GM18519 (cell line): Measurements from ENCODE around the gene IFT80.
"Not testable (repeated sequence)": the region's sequence is repeated elsewhere in the genome, so short reads cannot be mapped to it uniquely, and the experiment has no call there.

Source experiments
- ATAC-seq: cut with Tn5 transposase; IDR thresholded peaks from one replicate; pipeline ENCODE4 v1.9.1; 2021; ENCODE audit warnings: mild to moderate bottlenecking, moderate library complexity; ENCODE audit not compliant: unreplicated experiment, low FRiP score

The IFT80 gene

GRCh38 chr3:160286231-160286630, 112.8 kb downstream of the IFT80 start:
- ATAC-seq = no peak

GRCh38 chr3:160280836-160281235, 118.2 kb downstream of the IFT80 start:
- ATAC-seq = no peak

- no peak for ATAC-seq
Observed at GRCh38 chr3:160279657-160280056, 119.4 kb downstream of the IFT80 start.

GRCh38 chr3:160278210-160278609, 120.8 kb downstream of the IFT80 start:
- no peak for ATAC-seq

GRCh38 chr3:160265088-160265487, 133.9 kb downstream of the IFT80 start:
- ATAC-seq = no peak

- ATAC-seq = no peak
Observed at GRCh38 chr3:160260587-160261270, 138.3 kb downstream of the IFT80 start.

GRCh38 chr3:160259589-160259988, 139.4 kb downstream of the IFT80 start:
- no peak for ATAC-seq

GRCh38 chr3:160257606-160258005, 141.4 kb downstream of the IFT80 start:
- no peak for ATAC-seq

GRCh38 chr3:160253298-160253697, 145.7 kb downstream of the IFT80 start:
- no peak for ATAC-seq

- no peak for ATAC-seq
Observed at GRCh38 chr3:160247766-160248165, 151.3 kb downstream of the IFT80 start.

- no peak for ATAC-seq
Observed at GRCh38 chr3:160245261-160245800, 153.7 kb downstream of the IFT80 start.

GRCh38 chr3:160240719-160241118, 158.3 kb downstream of the IFT80 start:
- ATAC-seq = not testable (repeated sequence)

GRCh38 chr3:160232014-160232413, 167.0 kb downstream of the IFT80 start:
- no peak for ATAC-seq

- ATAC-seq = no peak
Observed at GRCh38 chr3:160227419-160227818, 171.6 kb downstream of the IFT80 start.

GRCh38 chr3:160226026-160226907, 172.8 kb downstream of the IFT80 start:
- ATAC-seq = peak; percentile 14

GRCh38 chr3:160225176-160226025, 173.6 kb downstream of the IFT80 start, which contains the start of gene C3orf80:
Gene C3orf80, plus strand, starts transcription at chr3:160225422. Its CDS starts 214 bp downstream, at chr3:160225636.
- ATAC-seq = peak; percentile 85

- ATAC-seq = no peak
Observed at GRCh38 chr3:160224811-160225175, 174.2 kb downstream of the IFT80 start.

GRCh38 chr3:160224256-160224655, 174.8 kb downstream of the IFT80 start:
- no peak for ATAC-seq

- ATAC-seq = no peak
Observed at GRCh38 chr3:160221019-160221418, 178.0 kb downstream of the IFT80 start.

- ATAC-seq = no peak
Observed at GRCh38 chr3:160220038-160220437, 179.0 kb downstream of the IFT80 start.
